ENCODE data around the gene TJP1.
"Not testable (repeated sequence)": the region's sequence is repeated elsewhere in the genome, so short reads cannot be mapped to it uniquely, and the experiment has no call there.

- not testable (repeated sequence) for TF ChIP-seq POLR2A, CTCF (IDR thresholded peaks at IDR 0.05)
These were observed 125.8 kb downstream of the TJP1 start for GRCh38 chr15:29696506-29696905.
